Measurements from ENCODE around the gene MUC3A.
A peak's percentile ranks its signal among the peaks of the same experiment; 100 is the strongest.
"Not testable (repeated sequence)": the region's sequence is repeated elsewhere in the genome, so short reads cannot be mapped to it uniquely, and the experiment has no call there.

MUC3A gene

GRCh38 chr7:100919779-100920437, 29.4 kb upstream of the MUC3A start:
- peak overlapping the region; percentile 54 for H3K18ac ChIP-seq (ENCODE audit: low read length)
- H3K27ac ChIP-seq (ENCODE audit: low read depth, low read length); H3K79me1 ChIP-seq (ENCODE audit: low read length); H4K5ac ChIP-seq (ENCODE audit: low read length); H2BK120ac ChIP-seq (ENCODE audit: low read depth, low read length); H3K36me3 ChIP-seq (ENCODE audit: control insufficient read depth, insufficient read depth, low read length); H3K27me3 ChIP-seq (ENCODE audit: insufficient read depth, low read length, poor library complexity); H3K23ac ChIP-seq (ENCODE audit: low read length); H4K8ac ChIP-seq (ENCODE audit: low read depth, low read length); H3K79me2 ChIP-seq (ENCODE audit: control insufficient read depth, insufficient read depth, low read length); H3K4me2 ChIP-seq (ENCODE audit: low read length); H3K4me3 ChIP-seq (ENCODE audit: low read length); H3K4me1 ChIP-seq (ENCODE audit: control insufficient read depth, low read depth, low read length); DNase-seq; H3K9ac ChIP-seq (ENCODE audit: low read length): not testable (repeated sequence)
- H2BK5ac ChIP-seq (ENCODE audit: low read length) = peak overlapping the region; percentile 7
- peak overlapping the region; percentile 38 for H2BK15ac ChIP-seq (replicated peaks; ENCODE audit: low read depth)
- peak overlapping the region; percentile 24 for H2AK5ac ChIP-seq (ENCODE audit: low read length)
- no CpG with 5 or more reads among the region's 9 CpGs for whole genome bisulfite sequencing (ENCODE audit: extremely low coverage, insufficient coverage, low lambda C conversion rate)
- peak overlapping the region; percentile 83 for H3K4ac ChIP-seq (ENCODE audit: low read depth, low read length)
- H3K56ac ChIP-seq (ENCODE audit: low read length) = peak overlapping the region; percentile 1

- Histone ChIP-seq H3K4me3 (ENCODE audit: low read length) (no peak overlapping the region), H4K8ac (ENCODE audit: low read depth, low read length) (no peak overlapping the region), H3K79me2 (ENCODE audit: control insufficient read depth, insufficient read depth, low read length) (no peaks in the 10 kb centered on the region), H3K18ac (ENCODE audit: low read length) (peak overlapping the region; percentile 56), H3K27ac (ENCODE audit: low read depth, low read length) (no peak overlapping the region), H3K79me1 (ENCODE audit: low read length) (no peaks in the 10 kb centered on the region), H2AK5ac (ENCODE audit: low read length) (peak overlapping the region; percentile 57), H3K4me2 (ENCODE audit: low read length) (no peak overlapping the region), H3K4me1 (ENCODE audit: control insufficient read depth, low read depth, low read length) (no peaks in the 10 kb centered on the region), H2BK15ac (replicated peaks; ENCODE audit: low read depth) (no peak overlapping the region), H3K56ac (ENCODE audit: low read length) (no peak overlapping the region), H3K36me3 (ENCODE audit: control insufficient read depth, insufficient read depth, low read length) (no peaks in the 10 kb centered on the region), H3K27me3 (ENCODE audit: insufficient read depth, low read length, poor library complexity) (no peaks in the 10 kb centered on the region), H2BK5ac (ENCODE audit: low read length) (no peak overlapping the region), H3K9ac (ENCODE audit: low read length) (no peak overlapping the region), H4K5ac (ENCODE audit: low read length) (no peak overlapping the region), H3K4ac (ENCODE audit: low read depth, low read length) (no peak overlapping the region), H3K23ac (ENCODE audit: low read length) (no peak overlapping the region), H2BK120ac (ENCODE audit: low read depth, low read length) (no peak overlapping the region)
- DNase-seq = no peak
Observed at GRCh38 chr7:100921039-100921438, 28.3 kb upstream of the MUC3A start.

DNA sequence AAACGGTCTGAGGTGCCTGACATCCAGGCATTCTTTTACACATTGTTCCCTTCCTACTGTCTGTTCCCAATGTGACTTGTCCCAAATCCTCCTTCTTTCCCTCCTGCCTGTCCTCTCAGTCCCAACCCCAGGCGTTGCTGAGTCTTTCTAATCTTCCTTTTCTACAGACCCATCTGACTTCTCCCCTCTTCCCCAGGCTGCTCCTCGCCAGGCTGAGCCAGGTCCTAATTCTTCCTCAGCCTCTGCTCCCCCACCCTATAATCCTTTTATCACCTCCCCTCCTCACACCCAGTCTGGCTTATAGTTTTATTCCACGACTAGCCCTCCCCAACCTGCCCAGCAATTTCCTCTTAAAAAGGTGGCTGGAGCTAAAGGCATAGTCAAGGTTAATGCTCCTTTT, 25.7 kb upstream of the MUC3A start:
- H2AK5ac ChIP-seq (ENCODE audit: low read length); H3K4me2 ChIP-seq (ENCODE audit: low read length); H3K9ac ChIP-seq (ENCODE audit: low read length); H4K5ac ChIP-seq (ENCODE audit: low read length); H3K36me3 ChIP-seq (ENCODE audit: control insufficient read depth, insufficient read depth, low read length); H3K23ac ChIP-seq (ENCODE audit: low read length); H2BK120ac ChIP-seq (ENCODE audit: low read depth, low read length); H3K4me3 ChIP-seq (ENCODE audit: low read length); H2BK5ac ChIP-seq (ENCODE audit: low read length); H3K18ac ChIP-seq (ENCODE audit: low read length); H3K79me1 ChIP-seq (ENCODE audit: low read length); H4K8ac ChIP-seq (ENCODE audit: low read depth, low read length); H3K4me1 ChIP-seq (ENCODE audit: control insufficient read depth, low read depth, low read length); H3K79me2 ChIP-seq (ENCODE audit: control insufficient read depth, insufficient read depth, low read length); H3K27me3 ChIP-seq (ENCODE audit: insufficient read depth, low read length, poor library complexity); H3K4ac ChIP-seq (ENCODE audit: low read depth, low read length); H2BK15ac ChIP-seq (replicated peaks; ENCODE audit: low read depth): not testable (repeated sequence)
- Histone ChIP-seq H3K27ac (ENCODE audit: low read depth, low read length) (peak overlapping the region; percentile 23), H3K56ac (ENCODE audit: low read length) (peak overlapping the region; percentile 37)
- peak; percentile 58 for DNase-seq
- WGBS (ENCODE audit: extremely low coverage, insufficient coverage, low lambda C conversion rate) = no CpG with 5 or more reads among the region's 4 CpGs

DNA sequence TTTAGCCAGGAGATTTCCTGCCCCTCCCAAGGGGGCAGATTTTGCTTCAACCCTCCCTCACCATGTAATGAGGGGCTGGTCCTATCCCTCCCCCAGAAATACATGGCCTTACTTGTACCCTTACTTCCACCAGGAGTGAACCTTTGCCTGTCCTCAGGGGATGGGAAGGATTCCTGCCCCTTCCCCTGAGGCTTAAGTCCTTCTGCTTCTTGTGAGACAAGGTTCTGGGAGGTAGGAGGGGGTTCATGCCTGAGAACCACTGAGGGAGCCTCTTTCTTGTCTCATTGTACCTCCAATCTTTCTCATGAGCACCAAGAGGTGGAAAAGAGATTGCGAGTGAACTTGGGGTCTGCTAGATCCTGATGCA, 19.5 kb upstream of the MUC3A start:
- Histone ChIP-seq H4K8ac (ENCODE audit: low read depth, low read length) (peak overlapping the region; percentile 31), H2AK5ac (ENCODE audit: low read length) (peak overlapping the region; percentile 99), H3K18ac (ENCODE audit: low read length) (peak overlapping the region; percentile 84), H3K56ac (ENCODE audit: low read length) (peak overlapping the region; percentile 87), H3K4ac (ENCODE audit: low read depth, low read length) (peak overlapping the region; percentile 93), H2BK15ac (replicated peaks; ENCODE audit: low read depth) (no peak overlapping the region), H3K4me2 (ENCODE audit: low read length) (no peak overlapping the region), H3K9ac (ENCODE audit: low read length) (peak overlapping the region; percentile 70), H3K4me1 (ENCODE audit: control insufficient read depth, low read depth, low read length) (peaks cover 10% of the 10 kb centered on the region), H2BK5ac (ENCODE audit: low read length) (peak overlapping the region; percentile 99), H3K79me1 (ENCODE audit: low read length) (no peaks in the 10 kb centered on the region), H2BK120ac (ENCODE audit: low read depth, low read length) (peak overlapping the region; percentile 76), H4K5ac (ENCODE audit: low read length) (peak overlapping the region; percentile 71), H3K27me3 (ENCODE audit: insufficient read depth, low read length, poor library complexity) (no peaks in the 10 kb centered on the region), H3K36me3 (ENCODE audit: control insufficient read depth, insufficient read depth, low read length) (no peaks in the 10 kb centered on the region), H3K27ac (ENCODE audit: low read depth, low read length) (peak overlapping the region; percentile 98), H3K4me3 (ENCODE audit: low read length) (no peak overlapping the region), H3K23ac (ENCODE audit: low read length) (peak overlapping the region; percentile 98), H3K79me2 (ENCODE audit: control insufficient read depth, insufficient read depth, low read length) (no peaks in the 10 kb centered on the region)
- no CpG with 5 or more reads among the region's 1 CpG for WGBS (ENCODE audit: extremely low coverage, insufficient coverage, low lambda C conversion rate)
- DNase-seq = no peak

GRCh38 chr7:100933734-100934133, 15.6 kb upstream of the MUC3A start:
- Histone ChIP-seq H3K23ac (ENCODE audit: low read length) (no peak overlapping the region), H2BK15ac (replicated peaks; ENCODE audit: low read depth) (no peak overlapping the region), H3K9ac (ENCODE audit: low read length) (no peak overlapping the region), H4K5ac (ENCODE audit: low read length) (no peak overlapping the region), H3K36me3 (ENCODE audit: control insufficient read depth, insufficient read depth, low read length) (no peaks in the 10 kb centered on the region), H3K4me1 (ENCODE audit: control insufficient read depth, low read depth, low read length) (peaks cover 8% of the 10 kb centered on the region), H4K8ac (ENCODE audit: low read depth, low read length) (no peak overlapping the region), H3K4me3 (ENCODE audit: low read length) (no peak overlapping the region), H2AK5ac (ENCODE audit: low read length) (no peak overlapping the region), H3K79me1 (ENCODE audit: low read length) (no peaks in the 10 kb centered on the region), H3K4me2 (ENCODE audit: low read length) (no peak overlapping the region), H2BK120ac (ENCODE audit: low read depth, low read length) (no peak overlapping the region), H3K27ac (ENCODE audit: low read depth, low read length) (no peak overlapping the region), H3K79me2 (ENCODE audit: control insufficient read depth, insufficient read depth, low read length) (no peaks in the 10 kb centered on the region), H3K18ac (ENCODE audit: low read length) (no peak overlapping the region), H3K4ac (ENCODE audit: low read depth, low read length) (no peak overlapping the region), H3K56ac (ENCODE audit: low read length) (no peak overlapping the region), H3K27me3 (ENCODE audit: insufficient read depth, low read length, poor library complexity) (no peaks in the 10 kb centered on the region), H2BK5ac (ENCODE audit: low read length) (no peak overlapping the region)
- DNase-seq = peak; percentile 42
- no CpG with 5 or more reads among the region's 4 CpGs for WGBS (ENCODE audit: extremely low coverage, insufficient coverage, low lambda C conversion rate)

DNA sequence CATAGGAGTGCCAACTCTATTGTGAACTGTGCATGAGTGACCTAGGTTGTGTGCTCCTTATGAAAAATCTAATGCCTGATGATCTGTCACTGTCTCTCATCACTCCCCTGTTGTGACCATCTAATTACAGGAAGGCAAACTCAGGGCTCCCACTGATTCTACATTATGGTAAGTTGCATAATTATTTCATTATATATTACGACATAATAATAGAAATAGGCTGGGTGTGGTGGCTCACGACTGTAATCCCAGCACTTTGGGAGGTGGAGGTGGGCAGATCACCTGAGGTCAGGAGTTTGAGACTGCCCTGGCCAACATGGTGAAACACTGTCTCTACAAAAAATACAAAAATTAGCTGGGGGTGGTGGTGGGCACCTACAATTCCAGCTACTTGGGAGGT, 14.0 kb upstream of the MUC3A start:
- not testable (repeated sequence) for H3K79me2 ChIP-seq (ENCODE audit: control insufficient read depth, insufficient read depth, low read length); H3K27me3 ChIP-seq (ENCODE audit: insufficient read depth, low read length, poor library complexity); H3K9ac ChIP-seq (ENCODE audit: low read length); H2AK5ac ChIP-seq (ENCODE audit: low read length); H3K4me3 ChIP-seq (ENCODE audit: low read length); H2BK15ac ChIP-seq (replicated peaks; ENCODE audit: low read depth); H3K4ac ChIP-seq (ENCODE audit: low read depth, low read length); H3K36me3 ChIP-seq (ENCODE audit: control insufficient read depth, insufficient read depth, low read length); H3K27ac ChIP-seq (ENCODE audit: low read depth, low read length); H2BK5ac ChIP-seq (ENCODE audit: low read length); H4K5ac ChIP-seq (ENCODE audit: low read length); H4K8ac ChIP-seq (ENCODE audit: low read depth, low read length); H3K4me2 ChIP-seq (ENCODE audit: low read length); H3K56ac ChIP-seq (ENCODE audit: low read length); DNase-seq; H3K18ac ChIP-seq (ENCODE audit: low read length); H3K23ac ChIP-seq (ENCODE audit: low read length); H2BK120ac ChIP-seq (ENCODE audit: low read depth, low read length); H3K79me1 ChIP-seq (ENCODE audit: low read length); H3K4me1 ChIP-seq (ENCODE audit: control insufficient read depth, low read depth, low read length)
- no CpG with 5 or more reads among the region's 2 CpGs for WGBS (ENCODE audit: extremely low coverage, insufficient coverage, low lambda C conversion rate)
